Hepatocyte (in vitro differentiated cells): ENCODE results near the gene ISCU. TPM values are rescaled to one million over a fixed set of nuclear protein-coding genes. Genes with fewer than 3 reads are reported as not detected.

Source experiments
- DNase-seq: peaks from one replicate; pipeline ENCODE4 v3.0.0-alpha.2; 2016; ENCODE audit warnings: low spot score
- H2AFZ ChIP-seq: fragments of 200-600 bp; sonication (generic); 2 replicates; pipeline ENCODE4 v1.6.0; 2016; ENCODE audit warnings: antibody characterized with exemption, mild to moderate bottlenecking
- H3K27ac ChIP-seq: fragments of 200-600 bp; sonication (generic); 2 replicates; pipeline ENCODE4 v1.5.1; 2016; ENCODE audit warnings: mild to moderate bottlenecking
- H3K27me3 ChIP-seq: fragments of 200-600 bp; sonication (generic); 2 replicates; pipeline ENCODE4 v1.6.1; 2016
- H3K36me3 ChIP-seq: fragments of 200-600 bp; sonication (generic); replicated peaks from 2 replicates; pipeline ENCODE4 v1.5.1; 2016; ENCODE audit warnings: low read depth; ENCODE audit not compliant: insufficient read depth
- H3K4me1 ChIP-seq: fragments of 200-600 bp; sonication (generic); 2 replicates; pipeline ENCODE4 v1.5.1; 2016; ENCODE audit warnings: mild to moderate bottlenecking, moderate library complexity; ENCODE audit not compliant: insufficient read depth
- H3K4me2 ChIP-seq: fragments of 200-600 bp; sonication (generic); 2 replicates; pipeline ENCODE4 v1.6.0; 2016
- H3K4me3 ChIP-seq: fragments of 200-600 bp; sonication (generic); 2 replicates; pipeline ENCODE4 v1.5.1; 2016; ENCODE audit warnings: mild to moderate bottlenecking
- H3K79me2 ChIP-seq: fragments of 200-600 bp; sonication (generic); 2 replicates; pipeline ENCODE4 v1.6.0; 2017; ENCODE audit warnings: mild to moderate bottlenecking
- H3K9me2 ChIP-seq: fragments of 200-600 bp; sonication (generic); replicated peaks from 2 replicates; pipeline ENCODE4 v1.6.0; 2017; ENCODE audit warnings: mild to moderate bottlenecking; ENCODE audit not compliant: insufficient read depth
- H3K9me3 ChIP-seq: fragments of 200-600 bp; sonication (generic); 2 replicates; pipeline ENCODE4 v1.5.1; 2016; ENCODE audit warnings: low read depth, mild to moderate bottlenecking
- H4K20me1 ChIP-seq: fragments of 200-600 bp; sonication (generic); 2 replicates; pipeline ENCODE4 v1.6.0; 2016; ENCODE audit warnings: mild to moderate bottlenecking; ENCODE audit not compliant: insufficient read depth, poor library complexity, severe bottlenecking
- EZH2 ChIP-seq: fragments of 200-600 bp; sonication (generic); IDR thresholded peaks from 2 replicates; pipeline ENCODE4 v1.6.1; 2016; ENCODE audit warnings: antibody characterized with exemption, mild to moderate bottlenecking, borderline replicate concordance
- EZH2phosphoT487 ChIP-seq: fragments of 200-600 bp; sonication (generic); IDR thresholded peaks from one replicate; pipeline ENCODE4 v1.6.1; 2018; ENCODE audit warnings: antibody characterized with exemption, mild to moderate bottlenecking, low read depth, moderate library complexity; ENCODE audit not compliant: unreplicated experiment, severe bottlenecking
- WGBS: methylation state at CpG from one replicate; pipeline ENCODE4 v1.1.6; 2016; ENCODE audit warnings: low lambda C conversion rate; ENCODE audit errors: missing lambda C conversion rate; 5-methylcytosine and 5-hydroxymethylcytosine counted together
- polyA plus RNA-seq: library from polyadenylated mRNA; unstranded; fragments of >200 nt; fragmentation: Nextera tagmentation; extraction: Ambion mirVana; gene quantifications from 2 replicates; pipeline ENCODE4 v1.2.1, GENCODE V29; 2016
- total RNA-seq: library from RNA; depleted of rRNA; stranded (reverse); fragments of >200 nt; gene quantifications from 2 replicates; pipeline ENCODE4 v1.2.3, GENCODE V29; 2014
- TF ChIP-seq, protein P1 (sequence below): fragments of 200-600 bp; sonication (generic); IDR thresholded peaks from 2 replicates; pipeline ENCODE4 v1.5.1; 2016; ENCODE audit warnings: antibody characterized with exemption, mild to moderate bottlenecking; ENCODE audit not compliant: poor library complexity

ISCU gene
- total and polyA plus RNA-seq, 2 experiments from 2014 or later: 116 to 149 TPM

DNA sequence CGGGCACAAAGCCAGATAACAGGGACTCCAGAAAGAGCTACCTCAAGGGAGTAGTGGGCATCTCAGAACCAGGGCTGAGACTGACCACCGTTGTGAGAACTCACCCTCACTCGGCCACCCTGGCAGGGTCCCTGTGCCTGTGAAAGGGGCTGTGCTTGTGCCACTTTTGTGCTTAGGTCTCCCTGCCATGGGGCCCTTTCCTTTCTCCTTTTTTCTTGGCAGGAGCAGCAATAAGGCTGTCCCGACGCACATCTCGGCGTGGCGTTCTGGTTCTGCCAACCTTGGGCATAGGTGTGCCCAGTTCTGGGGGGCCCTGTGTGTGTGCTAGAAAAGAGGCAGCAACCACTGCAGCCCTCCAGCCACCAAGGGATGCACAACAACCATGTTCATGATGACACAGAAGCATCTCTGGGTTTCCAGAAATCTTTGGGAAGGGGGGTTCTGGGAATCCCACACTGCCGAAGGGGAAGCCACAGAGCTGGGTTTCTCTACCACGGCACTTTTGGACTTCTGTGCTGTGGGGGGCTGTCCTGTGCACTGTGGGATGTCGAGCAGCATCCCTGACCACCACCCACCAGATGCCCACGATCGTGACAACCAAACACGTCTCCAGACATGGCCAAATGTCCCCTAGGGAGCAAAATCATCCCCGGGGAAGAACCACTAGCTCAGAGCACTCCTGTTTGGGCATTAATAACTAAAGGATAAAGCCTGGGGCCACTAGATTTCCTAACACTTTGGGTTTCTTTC lies 48.6 kb downstream of the ISCU start:
- Histone ChIP-seq H3K4me1 (peaks cover 14% of the 10 kb centered on the region), H3K4me3 (no peak overlapping the region), H3K27me3 (no peaks in the 10 kb centered on the region), H3K36me3 (no peaks in the 10 kb centered on the region), H3K27ac (no peak overlapping the region), H3K4me2 (no peak overlapping the region), H3K9me3 (no peaks in the 10 kb centered on the region), H3K79me2 (no peaks in the 10 kb centered on the region), H4K20me1 (no peaks in the 10 kb centered on the region), H3K9me2 (no peaks in the 10 kb centered on the region), H2AFZ (no peak overlapping the region)
- TF ChIP-seq, protein P1, sequence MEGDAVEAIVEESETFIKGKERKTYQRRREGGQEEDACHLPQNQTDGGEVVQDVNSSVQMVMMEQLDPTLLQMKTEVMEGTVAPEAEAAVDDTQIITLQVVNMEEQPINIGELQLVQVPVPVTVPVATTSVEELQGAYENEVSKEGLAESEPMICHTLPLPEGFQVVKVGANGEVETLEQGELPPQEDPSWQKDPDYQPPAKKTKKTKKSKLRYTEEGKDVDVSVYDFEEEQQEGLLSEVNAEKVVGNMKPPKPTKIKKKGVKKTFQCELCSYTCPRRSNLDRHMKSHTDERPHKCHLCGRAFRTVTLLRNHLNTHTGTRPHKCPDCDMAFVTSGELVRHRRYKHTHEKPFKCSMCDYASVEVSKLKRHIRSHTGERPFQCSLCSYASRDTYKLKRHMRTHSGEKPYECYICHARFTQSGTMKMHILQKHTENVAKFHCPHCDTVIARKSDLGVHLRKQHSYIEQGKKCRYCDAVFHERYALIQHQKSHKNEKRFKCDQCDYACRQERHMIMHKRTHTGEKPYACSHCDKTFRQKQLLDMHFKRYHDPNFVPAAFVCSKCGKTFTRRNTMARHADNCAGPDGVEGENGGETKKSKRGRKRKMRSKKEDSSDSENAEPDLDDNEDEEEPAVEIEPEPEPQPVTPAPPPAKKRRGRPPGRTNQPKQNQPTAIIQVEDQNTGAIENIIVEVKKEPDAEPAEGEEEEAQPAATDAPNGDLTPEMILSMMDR: no peak
- no peak for TF ChIP-seq EZH2
- DNase-seq: no peak
- 83% methylated on average over 15 of the region's 15 CpGs for WGBS

DNA sequence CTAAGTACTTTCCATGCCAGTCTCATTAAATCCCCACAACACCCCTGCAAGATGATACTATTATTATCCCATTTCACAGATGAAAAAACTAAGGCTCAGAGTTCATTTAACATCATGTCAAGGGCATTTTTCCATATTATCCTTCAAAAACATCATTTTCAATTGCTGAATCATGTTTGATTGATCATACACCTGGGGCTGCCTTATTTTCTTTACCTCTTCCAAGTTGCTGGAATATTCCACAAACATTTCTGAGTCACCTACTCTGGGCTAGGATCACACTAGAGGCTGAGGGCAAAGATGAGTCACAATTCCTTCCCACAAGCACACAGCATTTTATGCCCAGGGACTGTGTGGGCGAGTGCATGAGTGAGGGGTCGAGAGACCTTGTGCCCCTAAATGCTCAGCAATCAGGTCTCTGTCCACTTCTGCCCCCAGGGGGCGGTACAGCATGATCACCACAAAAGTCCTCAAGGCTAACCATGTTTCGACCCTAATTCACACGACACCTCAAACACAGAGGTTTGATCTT lies 49.6 kb downstream of the ISCU start:
- Histone ChIP-seq H3K36me3 (no peaks in the 10 kb centered on the region), H3K4me3 (no peak overlapping the region), H3K4me1 (peaks cover 11% of the 10 kb centered on the region), H3K79me2 (no peaks in the 10 kb centered on the region), H3K4me2 (no peak overlapping the region), H2AFZ (no peak overlapping the region), H3K27ac (no peak overlapping the region), H4K20me1 (no peaks in the 10 kb centered on the region), H3K9me3 (no peaks in the 10 kb centered on the region), H3K9me2 (no peaks in the 10 kb centered on the region), H3K27me3 (no peaks in the 10 kb centered on the region)
- 65% methylated on average over 5 of the region's 5 CpGs for WGBS
- peak; percentile 34 for DNase-seq
- TF ChIP-seq EZH2 (no peak), EZH2phosphoT487 (no peak)
- TF ChIP-seq, protein P1: peak; percentile 20

DNA sequence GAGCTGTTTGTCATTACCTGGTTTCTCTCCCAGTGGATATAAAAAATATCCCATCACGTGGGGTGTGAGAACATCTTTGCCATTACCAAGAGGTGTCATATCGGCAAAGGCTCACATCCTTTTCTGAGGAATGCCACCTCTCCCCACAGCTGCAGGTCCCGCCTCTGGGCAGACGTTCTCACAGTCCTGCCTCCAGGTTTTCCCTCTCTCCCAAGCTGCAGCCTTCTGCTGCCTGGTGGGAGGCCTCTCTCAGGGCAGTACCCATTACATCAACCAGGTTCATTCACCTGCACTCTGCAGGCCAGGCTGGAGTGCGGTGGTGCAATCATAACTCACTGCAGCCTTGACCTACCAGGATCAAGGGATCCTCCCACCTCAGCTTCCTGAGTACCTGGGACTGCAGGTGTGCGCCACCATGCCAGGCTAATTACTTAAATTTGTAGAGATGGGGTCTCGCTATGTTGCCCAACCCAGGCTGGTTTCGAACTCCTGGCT lies 50.4 kb downstream of the ISCU start:
- H4K20me1 ChIP-seq: no peaks in the 10 kb centered on the region
- H3K4me1 ChIP-seq: peaks cover 11% of the 10 kb centered on the region
- no peak overlapping the region for H2AFZ ChIP-seq
- H3K4me3 ChIP-seq: no peak overlapping the region
- no peaks in the 10 kb centered on the region for H3K79me2 ChIP-seq
- DNase-seq: no peak
- WGBS: 80% methylated on average over 8 of the region's 8 CpGs
- H3K27me3 ChIP-seq: no peaks in the 10 kb centered on the region
- H3K9me2 ChIP-seq: no peaks in the 10 kb centered on the region
- no peak overlapping the region for H3K27ac ChIP-seq
- no peak overlapping the region for H3K4me2 ChIP-seq
- TF ChIP-seq, protein P1: no peak
- TF ChIP-seq EZH2 (no peak), EZH2phosphoT487 (no peak)
- no peaks in the 10 kb centered on the region for H3K36me3 ChIP-seq
- H3K9me3 ChIP-seq: no peaks in the 10 kb centered on the region
